ENCODE data around the gene PTOV1.

GRCh38 chr19:49847731-49848696, 2.9 kb upstream of the PTOV1 start:
- TF ChIP-seq POLR2AphosphoS5 (IDR thresholded peaks at IDR 0.05; ENCODE audit: low read depth, low read length): no peak
- TF ChIP-seq POLR2A (IDR thresholded peaks at IDR 0.05; ENCODE audit: low read depth, low read length): no peak
- TF ChIP-seq POU2F2 (IDR thresholded peaks at IDR 0.05; ENCODE audit: low read depth, low read length): no peak
- TF ChIP-seq SPI1 (IDR thresholded peaks at IDR 0.05; ENCODE audit: low read depth, low read length): no peak
- no peak for TF ChIP-seq TAF1 (IDR thresholded peaks at IDR 0.05; ENCODE audit: low read depth, low read length)

Data from GM12891 (cell line).